Tibial nerve (tissue), 4 donors: ENCODE results near the gene OR3A2. TPM values are rescaled to one million over a fixed set of nuclear protein-coding genes. Genes with fewer than 3 reads are reported as not detected.
"Not testable (repeated sequence)": the region's sequence is repeated elsewhere in the genome, so short reads cannot be mapped to it uniquely, and the experiment has no call there.

Experiments used
- DNase-seq, 2 donors: peaks; one replicate each; pipeline ENCODE4 v3.0.0-alpha.2; 2019; ENCODE audit warnings: low spot score in 2 of 2
- H3K27ac ChIP-seq, 4 donors: fragments of 200-600 bp; sonication (generic) in 3 of 4; one replicate each; pipeline ENCODE4 v1.5.1; 2017 to 2019; ENCODE audit warnings: mild to moderate bottlenecking in 1 of 4
- H3K27me3 ChIP-seq, 2 donors: fragments of 200-600 bp; sonication (generic) in 1 of 2; one replicate each; pipeline versions ENCODE4 v1.5.1 to v1.6.0; 2017 to 2019
- H3K36me3 ChIP-seq, 3 donors: fragments of 200-600 bp; sonication (generic); one replicate each; pipeline ENCODE4 v1.5.1; 2018 to 2019
- H3K4me1 ChIP-seq, 4 donors: fragments of 200-600 bp; sonication (generic) in 3 of 4; one replicate each; pipeline ENCODE4 v1.5.1; 2017 to 2019
- H3K4me3 ChIP-seq, 4 donors: fragments of 200-600 bp; sonication (generic) in 3 of 4; one replicate each; pipeline ENCODE4 v1.5.1; 2017 to 2019; ENCODE audit warnings: mild to moderate bottlenecking in 1 of 4, moderate library complexity in 1 of 4
- H3K9me3 ChIP-seq, 4 donors: fragments of 200-600 bp; sonication (generic) in 3 of 4; one replicate each; pipeline ENCODE4 v1.5.1; 2017 to 2019
- CTCF ChIP-seq, 5 experiments: fragments of 200-600 bp in 3 of 5; fragments of 450-650 bp in 2 of 5; sonication (generic) in 3 of 5; IDR thresholded peaks; one replicate each; pipeline ENCODE4 v1.5.1; 2016 to 2019; ENCODE audit warnings: antibody characterized with exemption in 5 of 5, mild to moderate bottlenecking in 3 of 5, moderate library complexity in 2 of 5
- EP300 ChIP-seq, 2 donors: sonication (generic); formaldehyde crosslinking; IDR thresholded peaks; one replicate each; pipeline ENCODE4 v1.6.1; 2017; ENCODE audit warnings: antibody characterized with exemption in 2 of 2, mild to moderate bottlenecking in 1 of 2
- POLR2A ChIP-seq, 2 donors: fragments of 450-650 bp; IDR thresholded peaks; one replicate each; pipeline ENCODE4 v1.6.1; 2017; ENCODE audit warnings: antibody characterized with exemption in 2 of 2, mild to moderate bottlenecking in 2 of 2, moderate library complexity in 2 of 2
- WGBS, 2 donors: methylation state at CpG; one replicate each; pipeline ENCODE4 v1.1.5; 2018; 5-methylcytosine and 5-hydroxymethylcytosine counted together
- small RNA-seq: library from RNA; depleted of rRNA; stranded (forward); fragments of <200 nt; gene quantifications from one replicate; pipeline ENCODE3, GENCODE V24; 2016
- total RNA-seq, 4 donors: library from RNA; depleted of rRNA; stranded (reverse); fragments of >200 nt; gene quantifications; one replicate each; pipeline ENCODE4 v1.1.0, GENCODE V29; 2016

Gene OR3A2
- total RNA-seq, 4 donors from 2014 or later = 1.1 TPM; not detected in 3

DNA sequence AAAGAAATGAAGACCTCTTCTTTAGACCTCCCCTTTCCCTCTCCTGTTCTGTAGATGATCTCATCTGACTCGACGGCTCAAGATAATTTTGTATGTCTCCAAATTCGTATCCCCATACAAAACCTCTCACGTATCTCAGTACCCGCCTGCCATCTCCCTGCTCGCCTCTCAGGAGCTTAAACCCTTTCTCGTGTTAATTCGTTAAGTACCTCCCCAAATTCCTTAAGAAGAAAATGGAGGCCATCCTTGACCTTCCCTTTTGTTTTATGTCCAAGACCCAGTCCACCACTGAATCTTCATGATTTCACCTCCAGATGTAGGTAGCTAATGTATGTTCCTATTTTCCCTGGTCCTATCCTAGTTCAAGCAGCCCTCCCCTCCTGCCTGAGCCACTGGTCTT is 129.5 kb downstream of the OR3A2 start:
- Histone ChIP-seq H3K27ac (no peak overlapping the region), H3K36me3 (no peaks in the 10 kb centered on the region), H3K9me3 (peaks cover 0 to 4% (median 0%) of the 10 kb centered on the region in 4 donors), H3K4me3 (no peak overlapping the region), H3K4me1 (no peaks in the 10 kb centered on the region), H3K27me3 (no peaks in the 10 kb centered on the region)
- no peak for DNase-seq
- TF ChIP-seq CTCF (IDR thresholded peaks at IDR 0.05) (no peak), EP300 (IDR thresholded peaks at IDR 0.05) (no peak), POLR2A (IDR thresholded peaks at IDR 0.05) (no peak)
- WGBS, 2 donors = 88 to 90% methylated on average over 8 of the region's 8 CpGs

DNA sequence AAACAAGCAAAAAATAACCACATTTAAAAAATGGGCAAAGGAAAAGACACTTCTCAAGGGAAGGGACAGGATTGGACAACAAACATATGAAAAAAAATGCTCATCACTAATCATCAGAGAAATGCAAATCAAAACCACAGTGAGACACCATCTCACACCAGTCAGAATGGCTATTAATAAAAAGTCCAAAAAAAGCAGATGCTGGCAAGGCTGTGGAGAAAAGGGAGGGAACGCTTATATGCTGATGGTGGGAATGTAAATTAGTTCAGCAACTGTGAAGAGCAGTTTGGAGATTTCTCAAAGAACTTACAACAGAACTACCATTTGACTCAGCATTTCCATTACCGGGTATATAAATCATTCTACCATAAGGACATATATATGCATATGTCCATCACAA is 137.1 kb downstream of the OR3A2 start:
- H3K36me3 ChIP-seq, H3K4me3 ChIP-seq, H3K4me1 ChIP-seq, H3K9me3 ChIP-seq, DNase-seq, H3K27ac ChIP-seq, H3K27me3 ChIP-seq: not testable (repeated sequence)
- WGBS, 2 donors = 94 to 100% methylated on average over 1 of the region's 2 CpGs

DNA sequence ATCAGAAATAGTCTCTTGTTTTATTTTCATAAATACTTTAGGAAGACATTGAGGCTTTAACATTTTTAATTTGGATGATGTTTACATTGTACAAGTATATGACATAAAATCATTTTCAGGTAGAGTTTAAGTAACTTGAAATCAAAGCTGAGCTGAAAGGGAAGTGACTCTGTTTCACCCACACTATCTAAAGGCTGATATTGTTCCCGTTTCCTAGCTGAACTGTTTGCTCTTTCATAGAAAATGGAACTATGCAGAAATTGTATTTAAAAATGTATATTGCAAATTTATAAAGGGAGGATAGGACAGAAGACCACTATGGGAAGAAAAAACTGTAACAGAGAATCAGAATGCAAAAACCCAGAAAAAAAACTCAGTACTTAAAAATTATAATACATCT is 141.3 kb downstream of the OR3A2 start:
- WGBS, 2 donors = 26 to 38% methylated on average over 1 of the region's 1 CpG
- H3K36me3 ChIP-seq, DNase-seq, H3K27ac ChIP-seq, H3K4me3 ChIP-seq, H3K9me3 ChIP-seq, H3K27me3 ChIP-seq, H3K4me1 ChIP-seq: not testable (repeated sequence)

- WGBS, 2 donors = 89 to 100% methylated on average over 1 of the region's 1 CpG
Measured at GRCh38 chr17:3241044-3241443, 145.1 kb downstream of the OR3A2 start.

DNA sequence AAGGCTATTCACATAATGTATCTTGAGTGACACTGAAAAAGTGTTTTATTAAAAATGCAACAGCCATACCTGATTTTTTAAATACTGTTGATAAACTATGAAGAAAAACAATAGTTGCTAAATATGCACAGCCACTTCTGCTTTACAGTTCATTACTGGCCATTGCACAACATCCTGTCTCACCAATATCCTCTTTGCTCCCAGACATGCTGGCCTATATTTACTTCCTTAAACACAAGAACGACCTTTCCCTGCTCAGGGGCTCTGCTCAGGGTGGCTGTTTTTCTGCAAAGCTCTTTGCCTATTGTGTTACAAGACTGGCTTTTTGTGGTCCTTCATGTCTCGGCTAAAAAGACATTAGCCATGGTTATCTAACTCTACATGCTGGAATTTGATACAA is 147.4 kb downstream of the OR3A2 start:
- WGBS, 2 donors = 9 to 17% methylated on average over 2 of the region's 2 CpGs
- H3K36me3 ChIP-seq = not testable (repeated sequence)

More at GRCh38 chr17:3241044-3241443, 145.1 kb downstream of the OR3A2 start:
- H3K27me3 ChIP-seq, H3K4me3 ChIP-seq, H3K36me3 ChIP-seq, H3K4me1 ChIP-seq, DNase-seq, H3K9me3 ChIP-seq, H3K27ac ChIP-seq: not testable (repeated sequence)

DNA sequence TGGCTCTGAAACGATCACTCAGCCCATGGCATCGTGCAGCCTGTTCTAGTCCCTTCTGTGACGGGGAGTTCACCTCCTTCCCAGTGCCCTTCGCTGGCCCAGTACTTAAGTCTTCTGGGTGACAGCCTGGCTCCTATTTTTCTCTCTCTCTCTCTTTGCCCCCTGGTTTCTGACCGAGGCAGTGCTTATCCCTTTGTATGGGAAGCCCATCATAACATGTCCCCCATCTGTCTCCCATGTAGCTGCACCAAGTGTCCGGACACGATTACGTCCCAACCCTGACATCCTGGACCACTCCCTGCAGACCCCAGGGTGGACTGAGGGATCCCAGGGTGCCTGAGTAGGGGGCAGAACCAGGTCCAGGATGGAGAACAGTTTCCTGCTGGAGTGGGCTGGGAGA is 153.8 kb downstream of the OR3A2 start:
- 82 to 85% methylated on average over 8 of the region's 8 CpGs for WGBS, 2 donors
- H3K36me3 ChIP-seq, DNase-seq, H3K27ac ChIP-seq, H3K9me3 ChIP-seq, H3K4me3 ChIP-seq, H3K4me1 ChIP-seq, H3K27me3 ChIP-seq: not testable (repeated sequence)

More for the DNA sequence above, 147.4 kb downstream of the OR3A2 start:
- H3K27me3 ChIP-seq, H3K9me3 ChIP-seq, H3K4me1 ChIP-seq, H3K4me3 ChIP-seq, H3K27ac ChIP-seq: not testable (repeated sequence)
- peak in 1 of 2 donors; percentile 9 for DNase-seq

Small RNA genes within 50 kb of the gene (small RNA-seq; reads per million reads assigned to genes)
- not detected for gene OR1AC1P

Other genes starting within 250 kb of the OR3A2 start
- gene OR1A2, start 188.8 kb downstream of the OR3A2 start, total RNA-seq = not detected
- gene OR1A1, start 178.6 kb downstream of the OR3A2 start, total RNA-seq = not detected
- 1 to 10 TPM in 1 of 4 donors, under 1 TPM in 1, not detected in 2; 0.63 to 2.4 TPM for gene OR3A1, start 87.9 kb downstream of the OR3A2 start, total RNA-seq
- gene OR1E1, start 12.1 kb upstream of the OR3A2 start, total RNA-seq = not detected
- not detected for gene OR3A3, start 25.1 kb upstream of the OR3A2 start, total RNA-seq
- gene OR1E2, start 47.5 kb upstream of the OR3A2 start, total RNA-seq = 1 to 10 TPM in 1 of 4 donors, not detected in 3; 1.0 TPM
- 1 to 10 TPM in 2 of 4 donors, under 1 TPM in 2; 0.39 to 2.7 (median 1.2) TPM for gene SPATA22, start 85.5 kb upstream of the OR3A2 start, total RNA-seq
- gene ASPA, start 89.7 kb upstream of the OR3A2 start, total RNA-seq = 10 to 100 TPM in 3 of 4 donors, 1 to 10 TPM in 1; 7.8 to 19.2 (median 15.4) TPM
- 10 to 100 TPM in 1 of 4 donors, 1 to 10 TPM in 3; 4.2 to 21.4 (median 9.7) TPM for gene TRPV3, start 171.5 kb upstream of the OR3A2 start, total RNA-seq
- gene TRPV1, start 223.1 kb upstream of the OR3A2 start, total RNA-seq = 10 to 100 TPM; 11.3 to 31.5 (median 12.1) TPM
- 10 to 100 TPM; 17.5 to 29.6 (median 22.5) TPM for gene SHPK, start 249.9 kb upstream of the OR3A2 start, total RNA-seq